ENCODE measurements around the gene SLC22A1. TPM values are rescaled to one million over a fixed set of nuclear protein-coding genes. Genes with fewer than 3 reads are reported as not detected.
A peak's percentile ranks its signal among the peaks of the same experiment; 100 is the strongest.

Gene SLC22A1
- total RNA-seq, 2 donors from 2014 or later = 1.2 to 1.6 TPM

DNA sequence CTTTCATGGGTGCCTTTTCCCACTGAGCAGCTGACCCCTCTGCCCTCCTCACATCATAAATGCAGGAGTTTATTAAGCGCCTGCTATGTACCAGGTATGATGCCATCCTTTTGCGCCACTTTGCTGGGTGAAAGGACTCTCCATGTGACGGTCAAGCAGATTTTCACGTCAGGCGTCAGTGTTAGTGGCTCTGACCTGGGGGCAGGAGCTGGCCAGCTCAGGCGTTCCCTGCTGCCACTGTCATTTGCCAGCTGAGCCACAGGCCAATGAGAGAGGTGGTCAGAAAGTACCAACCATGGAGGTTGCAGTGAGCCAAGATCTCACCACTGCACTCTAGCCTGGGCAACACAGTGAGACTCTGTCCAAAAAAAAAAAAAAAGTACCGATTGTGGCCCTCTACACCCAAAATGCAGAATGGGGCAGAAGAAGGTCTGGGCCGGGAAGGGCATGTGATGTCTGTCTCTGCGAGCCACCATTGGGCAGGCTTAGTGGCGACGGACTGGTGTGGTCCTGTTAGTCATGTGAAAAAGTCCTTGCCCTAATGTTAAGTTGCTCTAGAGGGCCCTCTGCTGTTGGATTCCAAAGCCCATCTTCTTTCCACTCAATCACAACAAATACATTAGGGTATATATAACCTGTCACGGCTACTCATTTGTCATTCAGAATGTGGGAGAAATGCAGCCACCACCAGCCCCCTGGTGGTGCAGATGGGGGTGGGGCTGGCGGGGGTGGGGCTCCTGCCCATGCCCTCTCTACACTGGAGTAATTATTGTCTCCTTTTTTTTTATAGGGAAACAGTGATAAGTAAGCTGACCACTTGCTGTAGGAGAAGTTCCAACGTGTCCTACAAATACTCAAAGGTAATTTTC, 18.4 kb upstream of the SLC22A1 start:
- Histone ChIP-seq H3K9me3 (no peaks in the 10 kb centered on the region), H3K4me3 (peak overlapping the region; percentile 42), H3K27ac (peak overlapping the region; percentile 73 to 82), H3K27me3 (replicated peaks; ENCODE audit: insufficient read depth) (no peaks in the 10 kb centered on the region), H3K4me1 (ENCODE audit: control insufficient read depth in 1 of 2, low read depth in 2 of 2) (peaks cover 24 to 47% of the 10 kb centered on the region in 2 donors), H3K36me3 (peaks cover 12% of the 10 kb centered on the region)
- ATAC-seq (ENCODE audit: insufficient number of reproducible peaks, low FRiP score, low read depth) = no peak
- DNase-seq (ENCODE audit: low spot score) = no peak
- TF ChIP-seq, protein P1, sequence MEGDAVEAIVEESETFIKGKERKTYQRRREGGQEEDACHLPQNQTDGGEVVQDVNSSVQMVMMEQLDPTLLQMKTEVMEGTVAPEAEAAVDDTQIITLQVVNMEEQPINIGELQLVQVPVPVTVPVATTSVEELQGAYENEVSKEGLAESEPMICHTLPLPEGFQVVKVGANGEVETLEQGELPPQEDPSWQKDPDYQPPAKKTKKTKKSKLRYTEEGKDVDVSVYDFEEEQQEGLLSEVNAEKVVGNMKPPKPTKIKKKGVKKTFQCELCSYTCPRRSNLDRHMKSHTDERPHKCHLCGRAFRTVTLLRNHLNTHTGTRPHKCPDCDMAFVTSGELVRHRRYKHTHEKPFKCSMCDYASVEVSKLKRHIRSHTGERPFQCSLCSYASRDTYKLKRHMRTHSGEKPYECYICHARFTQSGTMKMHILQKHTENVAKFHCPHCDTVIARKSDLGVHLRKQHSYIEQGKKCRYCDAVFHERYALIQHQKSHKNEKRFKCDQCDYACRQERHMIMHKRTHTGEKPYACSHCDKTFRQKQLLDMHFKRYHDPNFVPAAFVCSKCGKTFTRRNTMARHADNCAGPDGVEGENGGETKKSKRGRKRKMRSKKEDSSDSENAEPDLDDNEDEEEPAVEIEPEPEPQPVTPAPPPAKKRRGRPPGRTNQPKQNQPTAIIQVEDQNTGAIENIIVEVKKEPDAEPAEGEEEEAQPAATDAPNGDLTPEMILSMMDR (IDR thresholded peaks at IDR 0.05) = peak; percentile 49

DNA sequence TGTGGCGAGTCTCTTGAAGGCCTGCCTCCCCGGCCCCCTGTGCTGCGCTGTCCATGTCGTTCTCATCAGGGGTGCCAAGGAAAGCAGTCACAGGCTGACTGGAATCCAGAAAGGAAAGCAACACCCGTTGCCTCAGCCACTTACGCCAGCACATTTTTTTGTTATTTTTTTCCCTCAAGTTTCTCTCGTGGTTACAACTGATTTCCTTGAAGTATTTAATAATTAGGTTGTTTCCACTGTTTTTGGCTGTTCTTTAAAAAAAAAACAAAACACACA, 17.9 kb upstream of the SLC22A1 start:
- no peaks in the 10 kb centered on the region for H3K9me3 ChIP-seq
- H3K4me1 ChIP-seq (ENCODE audit: control insufficient read depth in 1 of 2, low read depth in 2 of 2) = peaks cover 24 to 47% of the 10 kb centered on the region in 2 donors
- ATAC-seq (ENCODE audit: insufficient number of reproducible peaks, low FRiP score, low read depth) (peak; percentile 36), DNase-seq (ENCODE audit: low spot score) (peak; percentile 32)
- no peaks in the 10 kb centered on the region for H3K27me3 ChIP-seq (replicated peaks; ENCODE audit: insufficient read depth)
- H3K36me3 ChIP-seq = peaks cover 12% of the 10 kb centered on the region
- H3K4me3 ChIP-seq = peak overlapping the region; percentile 42
- peak overlapping the region; percentile 73 to 82 for H3K27ac ChIP-seq
- TF ChIP-seq, protein P1 (IDR thresholded peaks at IDR 0.05) = no peak

DNA sequence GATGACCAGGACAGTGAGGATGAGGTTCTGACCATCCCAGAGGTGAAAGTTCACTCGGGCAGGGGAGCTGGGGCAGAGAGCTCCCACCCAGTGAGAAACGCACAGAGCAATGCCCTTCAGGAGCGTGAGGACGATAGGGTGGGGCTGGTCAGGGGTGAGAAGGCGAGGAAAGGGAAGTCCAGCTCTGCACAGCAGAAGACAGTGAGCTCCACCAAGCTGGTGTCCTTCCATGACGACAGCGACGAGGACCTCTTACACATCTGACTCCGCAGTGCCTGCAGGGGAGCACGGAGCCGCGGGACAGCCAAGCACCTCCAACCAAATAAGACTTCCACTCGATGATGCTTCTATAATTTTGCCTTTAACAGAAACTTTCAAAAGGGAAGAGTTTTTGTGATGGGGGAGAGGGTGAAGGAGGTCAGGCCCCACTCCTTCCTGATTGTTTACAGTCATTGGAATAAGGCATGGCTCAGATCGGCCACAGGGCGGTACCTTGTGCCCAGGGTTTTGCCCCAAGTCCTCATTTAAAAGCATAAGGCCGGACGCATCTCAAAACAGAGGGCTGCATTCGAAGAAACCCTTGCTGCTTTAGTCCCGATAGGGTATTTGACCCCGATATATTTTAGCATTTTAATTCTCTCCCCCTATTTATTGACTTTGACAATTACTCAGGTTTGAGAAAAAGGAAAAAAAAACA, 16.6 kb upstream of the SLC22A1 start:
- H3K36me3 ChIP-seq = peaks cover 12% of the 10 kb centered on the region
- H3K27me3 ChIP-seq (replicated peaks; ENCODE audit: insufficient read depth) = no peaks in the 10 kb centered on the region
- no peak overlapping the region for H3K4me3 ChIP-seq
- DNase-seq (ENCODE audit: low spot score) (no peak), ATAC-seq (ENCODE audit: insufficient number of reproducible peaks, low FRiP score, low read depth) (no peak)
- H3K9me3 ChIP-seq = no peaks in the 10 kb centered on the region
- peaks cover 19 to 36% of the 10 kb centered on the region in 2 donors for H3K4me1 ChIP-seq (ENCODE audit: control insufficient read depth in 1 of 2, low read depth in 2 of 2)
- TF ChIP-seq, protein P1 (IDR thresholded peaks at IDR 0.05) = no peak
- peak overlapping the region in 1 of 2 donors; percentile 73 for H3K27ac ChIP-seq

DNA sequence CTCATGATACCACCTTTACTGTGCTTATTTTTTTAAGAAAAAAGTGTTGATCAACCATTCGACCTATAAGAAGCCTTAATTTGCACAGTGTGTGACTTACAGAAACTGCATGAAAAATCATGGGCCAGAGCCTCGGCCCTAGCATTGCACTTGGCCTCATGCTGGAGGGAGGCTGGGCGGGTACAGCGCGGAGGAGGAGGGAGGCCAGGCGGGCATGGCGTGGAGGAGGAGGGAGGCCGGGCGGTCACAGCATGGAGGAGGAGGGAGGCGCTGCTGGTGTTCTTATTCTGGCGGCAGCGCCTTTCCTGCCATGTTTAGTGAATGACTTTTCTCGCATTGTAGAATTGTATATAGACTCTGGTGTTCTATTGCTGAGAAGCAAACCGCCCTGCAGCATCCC, 15.6 kb upstream of the SLC22A1 start:
- no peaks in the 10 kb centered on the region for H3K9me3 ChIP-seq
- no peaks in the 10 kb centered on the region for H3K27me3 ChIP-seq (replicated peaks; ENCODE audit: insufficient read depth)
- ATAC-seq (ENCODE audit: insufficient number of reproducible peaks, low FRiP score, low read depth) (no peak), DNase-seq (ENCODE audit: low spot score) (no peak)
- H3K4me3 ChIP-seq = no peak overlapping the region
- H3K27ac ChIP-seq = no peak overlapping the region
- TF ChIP-seq, protein P1 (IDR thresholded peaks at IDR 0.05) = no peak
- H3K36me3 ChIP-seq = peaks cover 12% of the 10 kb centered on the region
- H3K4me1 ChIP-seq (ENCODE audit: control insufficient read depth in 1 of 2, low read depth in 2 of 2) = peaks cover 13 to 28% of the 10 kb centered on the region in 2 donors

DNA sequence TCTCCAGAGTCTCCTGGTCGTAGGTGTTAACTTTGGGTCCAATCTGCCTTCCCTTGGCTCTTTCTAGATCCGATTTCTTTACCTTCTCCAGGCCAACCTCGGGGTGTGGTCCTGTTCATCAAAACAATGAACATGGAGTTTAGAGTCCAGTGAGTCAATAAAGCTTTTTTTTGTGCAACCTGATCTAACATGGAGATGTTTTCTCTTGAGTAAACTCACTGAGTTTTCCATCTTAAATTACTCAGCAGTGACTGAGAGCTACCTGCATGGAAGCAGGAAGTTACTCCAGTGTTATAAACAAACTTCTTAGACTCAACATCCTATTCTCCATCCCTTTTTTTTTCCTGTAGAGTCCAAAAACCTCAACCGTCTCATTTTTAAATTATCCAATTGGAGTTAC, 14.9 kb upstream of the SLC22A1 start:
- Histone ChIP-seq H3K27ac (no peak overlapping the region), H3K9me3 (no peaks in the 10 kb centered on the region), H3K4me1 (ENCODE audit: control insufficient read depth in 1 of 2, low read depth in 2 of 2) (peaks cover 13 to 21% of the 10 kb centered on the region in 2 donors), H3K4me3 (no peak overlapping the region), H3K36me3 (peaks cover 12% of the 10 kb centered on the region), H3K27me3 (replicated peaks; ENCODE audit: insufficient read depth) (no peaks in the 10 kb centered on the region)
- DNase-seq (ENCODE audit: low spot score) (no peak), ATAC-seq (ENCODE audit: insufficient number of reproducible peaks, low FRiP score, low read depth) (no peak)
- TF ChIP-seq, protein P1 (IDR thresholded peaks at IDR 0.05) = no peak

Data from thoracic aorta (tissue), 2 donors.